Ovary (tissue), 3 donors: ENCODE results near the gene C1orf159.

Experiments
- EP300 ChIP-seq: sonication (generic); formaldehyde crosslinking; IDR thresholded peaks from one replicate; pipeline ENCODE4 v1.6.1; 2017; ENCODE audit warnings: antibody characterized with exemption
- POLR2A ChIP-seq: fragments of 450-650 bp; IDR thresholded peaks from one replicate; pipeline ENCODE4 v1.6.1; 2017; ENCODE audit warnings: antibody characterized with exemption, mild to moderate bottlenecking, moderate library complexity
- TF ChIP-seq, protein P1 (sequence below), 3 donors: fragments of 450-650 bp in 2 of 3; fragments of 200-600 bp in 1 of 3; IDR thresholded peaks; one replicate each; pipeline versions ENCODE4 v1.5.1 to v1.8.0; 2016 to 2022; ENCODE audit warnings: antibody characterized with exemption in 3 of 3, mild to moderate bottlenecking in 1 of 3
- donor health status: DM: no; HTN: no; CAD: no.

DNA sequence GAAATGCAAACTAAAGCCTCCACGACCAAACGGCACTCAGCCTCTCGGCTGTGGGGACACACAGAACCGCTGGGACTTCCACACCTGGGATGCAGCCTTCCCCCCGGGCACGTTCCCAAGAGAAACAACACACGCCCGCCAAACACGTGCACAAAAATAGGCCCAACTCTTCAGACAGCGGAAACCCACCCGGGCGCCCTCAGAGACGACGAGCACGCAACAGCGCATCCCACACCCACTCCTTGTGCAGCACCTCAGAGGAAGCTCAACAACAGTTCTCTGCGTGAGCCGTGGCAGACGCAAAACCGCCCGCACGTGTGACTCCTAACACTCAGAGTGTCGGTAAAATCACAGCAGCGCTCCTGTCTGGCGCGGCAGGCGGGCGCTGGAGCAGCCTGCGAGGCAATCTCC is 5.3 kb downstream of the C1orf159 start:
- TF ChIP-seq, protein P1, sequence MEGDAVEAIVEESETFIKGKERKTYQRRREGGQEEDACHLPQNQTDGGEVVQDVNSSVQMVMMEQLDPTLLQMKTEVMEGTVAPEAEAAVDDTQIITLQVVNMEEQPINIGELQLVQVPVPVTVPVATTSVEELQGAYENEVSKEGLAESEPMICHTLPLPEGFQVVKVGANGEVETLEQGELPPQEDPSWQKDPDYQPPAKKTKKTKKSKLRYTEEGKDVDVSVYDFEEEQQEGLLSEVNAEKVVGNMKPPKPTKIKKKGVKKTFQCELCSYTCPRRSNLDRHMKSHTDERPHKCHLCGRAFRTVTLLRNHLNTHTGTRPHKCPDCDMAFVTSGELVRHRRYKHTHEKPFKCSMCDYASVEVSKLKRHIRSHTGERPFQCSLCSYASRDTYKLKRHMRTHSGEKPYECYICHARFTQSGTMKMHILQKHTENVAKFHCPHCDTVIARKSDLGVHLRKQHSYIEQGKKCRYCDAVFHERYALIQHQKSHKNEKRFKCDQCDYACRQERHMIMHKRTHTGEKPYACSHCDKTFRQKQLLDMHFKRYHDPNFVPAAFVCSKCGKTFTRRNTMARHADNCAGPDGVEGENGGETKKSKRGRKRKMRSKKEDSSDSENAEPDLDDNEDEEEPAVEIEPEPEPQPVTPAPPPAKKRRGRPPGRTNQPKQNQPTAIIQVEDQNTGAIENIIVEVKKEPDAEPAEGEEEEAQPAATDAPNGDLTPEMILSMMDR (IDR thresholded peaks at IDR 0.05) = no peak
- TF ChIP-seq EP300 (no peak), POLR2A (no peak)
